WTC11 (cell line): ENCODE data around the gene GRIK5. TPM values are rescaled to one million over a fixed set of nuclear protein-coding genes. Genes with fewer than 3 reads are reported as not detected.
A peak's percentile ranks its signal among the peaks of the same experiment; 100 is the strongest.

Experiments used
- ATAC-seq: fragments of 200-7000 bp; cut with Tn5 transposase; 2 replicates; pipeline ENCODE4 v1.10.0; 2021; ENCODE audit warnings: mild to moderate bottlenecking, moderate library complexity
- CTCF ChIA-PET: fragments of 300-600 bp; sonication (Branson Sonifier 250); formaldehyde crosslinking; loops from one replicate; lab custom pipeline; 2021; ENCODE audit warnings: antibody characterized with exemption; lab: Charles Lee
- POLR2A ChIA-PET: fragments of 350-600 bp; sonication (Branson Sonifier 250); formaldehyde crosslinking; loops from one replicate; lab custom pipeline; 2021; ENCODE audit warnings: antibody characterized with exemption; lab: Charles Lee
- DNase-seq: peaks from one replicate; pipeline ENCODE4 v3.0.0; 2021; ENCODE audit warnings: low spot score
- H3K27ac Mint-ChIP-seq: 2 replicates; pipeline ENCODE4 v1.8.0; 2021; ENCODE audit warnings: mixed read lengths
- H3K27me3 Mint-ChIP-seq: 2 replicates; pipeline ENCODE4 v1.8.0; 2021; ENCODE audit warnings: low read depth, mild to moderate bottlenecking, moderate library complexity, mixed read lengths
- H3K36me3 Mint-ChIP-seq: 2 replicates; pipeline ENCODE4 v1.8.0; 2021; ENCODE audit warnings: mixed read lengths
- H3K4me1 Mint-ChIP-seq: 2 replicates; pipeline ENCODE4 v1.8.0; 2022; ENCODE audit warnings: mixed read lengths
- H3K4me3 Mint-ChIP-seq: 2 replicates; pipeline ENCODE4 v1.8.0; 2021; ENCODE audit warnings: mild to moderate bottlenecking, moderate library complexity, mixed read lengths
- H3K9me3 Mint-ChIP-seq: 2 replicates; pipeline ENCODE4 v1.8.0; 2021; ENCODE audit warnings: mixed read lengths
- CDX4 ChIP-seq: fragments of 250-450 bp; sonication (Bioruptor Pico); IDR thresholded peaks from 2 replicates; pipeline ENCODE4 v1.9.0; 2021; ENCODE audit warnings: moderate library complexity, mild to moderate bottlenecking, inconsistent platforms, borderline replicate concordance
- E2F4 ChIP-seq: sonication (generic); formaldehyde crosslinking; IDR thresholded peaks from 2 replicates; pipeline ENCODE4 v1.8.1; 2022; ENCODE audit warnings: low read depth, mild to moderate bottlenecking, moderate library complexity, missing genetic modification reagents, borderline replicate concordance
- ELF4 ChIP-seq: sonication (generic); formaldehyde crosslinking; IDR thresholded peaks from 2 replicates; pipeline ENCODE4 v1.8.1; 2022; ENCODE audit warnings: low read depth, mild to moderate bottlenecking, moderate library complexity, missing genetic modification reagents
- FOXK1 ChIP-seq: sonication (generic); formaldehyde crosslinking; IDR thresholded peaks from 2 replicates; pipeline ENCODE4 v1.8.0; 2022; ENCODE audit warnings: mild to moderate bottlenecking, moderate library complexity, missing genetic modification reagents
- GABPB1 ChIP-seq: sonication (generic); formaldehyde crosslinking; IDR thresholded peaks from 2 replicates; pipeline ENCODE4 v1.8.1; 2023; ENCODE audit warnings: mild to moderate bottlenecking, missing genetic modification reagents
- KAT7 ChIP-seq: sonication (generic); formaldehyde crosslinking; IDR thresholded peaks from 2 replicates; pipeline ENCODE4 v1.8.1; 2023; ENCODE audit warnings: missing genetic modification reagents, mild to moderate bottlenecking, borderline replicate concordance
- MXD4 ChIP-seq: fragments of 250-450 bp; sonication (Bioruptor Pico); IDR thresholded peaks from 2 replicates; pipeline ENCODE4 v1.8.0; 2021; ENCODE audit warnings: mild to moderate bottlenecking, moderate library complexity, borderline replicate concordance
- PREB ChIP-seq: sonication (generic); formaldehyde crosslinking; IDR thresholded peaks from 2 replicates; pipeline ENCODE4 v1.8.1; 2022; ENCODE audit warnings: mild to moderate bottlenecking, missing genetic modification reagents, moderate library complexity, borderline replicate concordance
- PRRX2 ChIP-seq: fragments of 250-450 bp; sonication (Bioruptor Pico); IDR thresholded peaks from 2 replicates; pipeline ENCODE4 v1.8.0; 2021; ENCODE audit warnings: mild to moderate bottlenecking
- RELA ChIP-seq: sonication (generic); formaldehyde crosslinking; IDR thresholded peaks from 2 replicates; pipeline ENCODE4 v1.8.1; 2022; ENCODE audit warnings: missing genetic modification reagents, mild to moderate bottlenecking, borderline replicate concordance
- ZBTB21 ChIP-seq: sonication (generic); formaldehyde crosslinking; IDR thresholded peaks from 2 replicates; pipeline ENCODE4 v1.8.1; 2023; ENCODE audit warnings: mild to moderate bottlenecking, missing genetic modification reagents, borderline replicate concordance
- ZNF138 ChIP-seq: sonication (generic); formaldehyde crosslinking; conservative IDR thresholded peaks from 2 replicates; pipeline ENCODE4 v1.8.1; 2022; ENCODE audit warnings: mild to moderate bottlenecking, moderate library complexity, missing genetic modification reagents
- ZNF396 ChIP-seq: fragments of 250-450 bp; sonication (Bioruptor Pico); IDR thresholded peaks from 2 replicates; pipeline ENCODE4 v1.8.0; 2021; ENCODE audit warnings: mild to moderate bottlenecking, moderate library complexity, borderline replicate concordance
- ZNF532 ChIP-seq: fragments of 250-450 bp; sonication (Bioruptor Pico); IDR thresholded peaks from 2 replicates; pipeline ENCODE4 v1.9.0; 2021; ENCODE audit warnings: mild to moderate bottlenecking, borderline replicate concordance
- ZNF671 ChIP-seq: fragments of 250-450 bp; sonication (Bioruptor Pico); IDR thresholded peaks from 2 replicates; pipeline ENCODE4 v1.8.0; 2021; ENCODE audit warnings: mild to moderate bottlenecking
- ZSCAN18 ChIP-seq: fragments of 250-450 bp; sonication (Bioruptor Pico); IDR thresholded peaks from 2 replicates; pipeline ENCODE4 v2.1.2; 2022; ENCODE audit warnings: mild to moderate bottlenecking, moderate library complexity
- total RNA-seq: library from RNA; stranded (reverse); gene quantifications from 3 replicates; pipeline ENCODE4 v1.2.3, GENCODE V29; 2021
- TF ChIP-seq, protein P1 (sequence below): sonication (generic); formaldehyde crosslinking; IDR thresholded peaks from 2 replicates; pipeline ENCODE4 v1.8.0; 2023; ENCODE audit warnings: mild to moderate bottlenecking, missing genetic modification reagents

Gene GRIK5
- total RNA-seq, 1 experiment from 2014 or later, result 52.3 TPM

GRCh38 chr19:42093505-42093904 lies 23.5 kb upstream of the GRIK5 start:
- Mint-ChIP-seq H3K4me1 (peaks cover 25% of the 10 kb centered on the region), H3K4me3 (no peak overlapping the region), H3K36me3 (no peaks in the 10 kb centered on the region), H3K27ac (no peak overlapping the region), H3K27me3 (peaks cover 20% of the 10 kb centered on the region), H3K9me3 (no peaks in the 10 kb centered on the region)
- DNase-seq, result no peak
- ChIA-PET POLR2A (no interaction called here), CTCF (interaction anchor here (0.8 to 2.0 kb wide), 4 partner anchors 11 to 347 kb away, joined by 3 to 8 read pairs (median 4); no protein-coding TSS in a partner anchor)
- ATAC-seq, result no peak
- no peak for TF ChIP-seq CDX4 (CRISPR knock-in tag)
- no peak for TF ChIP-seq ZNF138 (CRISPR knock-in tag)
- no peak for TF ChIP-seq KAT7 (CRISPR knock-in tag)
- TF ChIP-seq GABPB1 (CRISPR knock-in tag), result no peak
- no peak for TF ChIP-seq ZBTB21 (CRISPR knock-in tag)
- TF ChIP-seq RELA (CRISPR knock-in tag), result no peak

- ATAC-seq, result peak; percentile 40
- TF ChIP-seq PRRX2 (CRISPR knock-in tag) (no peak), E2F4 (CRISPR knock-in tag) (no peak), ZNF671 (CRISPR knock-in tag) (no peak), ZSCAN18 (CRISPR knock-in tag) (no peak), PREB (CRISPR knock-in tag) (no peak), ZNF396 (no peak)
- Mint-ChIP-seq H3K4me3 (no peak overlapping the region), H3K27me3 (peaks cover 20% of the 10 kb centered on the region), H3K9me3 (no peaks in the 10 kb centered on the region), H3K27ac (no peak overlapping the region), H3K36me3 (no peaks in the 10 kb centered on the region), H3K4me1 (peaks cover 31% of the 10 kb centered on the region)
- ChIA-PET CTCF (interaction anchor here (0.6 to 1.3 kb wide), 9 partner anchors 11 to 134 kb away, joined by 3 to 7 read pairs (median 3); no protein-coding TSS in a partner anchor), POLR2A (interaction anchor here (0.6 kb wide), 1 partner anchor 96 kb away, joined by 3 read pairs; no protein-coding TSS in a partner anchor)
- peak; percentile 69 for DNase-seq
Observed at GRCh38 chr19:42092350-42092749, 22.3 kb upstream of the GRIK5 start.

- no peak for DNase-seq
- Mint-ChIP-seq H3K4me1 (peaks cover 34% of the 10 kb centered on the region), H3K9me3 (no peaks in the 10 kb centered on the region), H3K36me3 (no peaks in the 10 kb centered on the region), H3K27me3 (peaks cover 18% of the 10 kb centered on the region), H3K27ac (no peak overlapping the region), H3K4me3 (no peak overlapping the region)
- TF ChIP-seq ZNF532 (CRISPR knock-in tag) (no peak), GABPB1 (CRISPR knock-in tag) (no peak), MXD4 (CRISPR knock-in tag) (no peak), FOXK1 (CRISPR knock-in tag) (no peak), ELF4 (CRISPR knock-in tag) (no peak), PRRX2 (CRISPR knock-in tag) (no peak)
- TF ChIP-seq, protein P1, sequence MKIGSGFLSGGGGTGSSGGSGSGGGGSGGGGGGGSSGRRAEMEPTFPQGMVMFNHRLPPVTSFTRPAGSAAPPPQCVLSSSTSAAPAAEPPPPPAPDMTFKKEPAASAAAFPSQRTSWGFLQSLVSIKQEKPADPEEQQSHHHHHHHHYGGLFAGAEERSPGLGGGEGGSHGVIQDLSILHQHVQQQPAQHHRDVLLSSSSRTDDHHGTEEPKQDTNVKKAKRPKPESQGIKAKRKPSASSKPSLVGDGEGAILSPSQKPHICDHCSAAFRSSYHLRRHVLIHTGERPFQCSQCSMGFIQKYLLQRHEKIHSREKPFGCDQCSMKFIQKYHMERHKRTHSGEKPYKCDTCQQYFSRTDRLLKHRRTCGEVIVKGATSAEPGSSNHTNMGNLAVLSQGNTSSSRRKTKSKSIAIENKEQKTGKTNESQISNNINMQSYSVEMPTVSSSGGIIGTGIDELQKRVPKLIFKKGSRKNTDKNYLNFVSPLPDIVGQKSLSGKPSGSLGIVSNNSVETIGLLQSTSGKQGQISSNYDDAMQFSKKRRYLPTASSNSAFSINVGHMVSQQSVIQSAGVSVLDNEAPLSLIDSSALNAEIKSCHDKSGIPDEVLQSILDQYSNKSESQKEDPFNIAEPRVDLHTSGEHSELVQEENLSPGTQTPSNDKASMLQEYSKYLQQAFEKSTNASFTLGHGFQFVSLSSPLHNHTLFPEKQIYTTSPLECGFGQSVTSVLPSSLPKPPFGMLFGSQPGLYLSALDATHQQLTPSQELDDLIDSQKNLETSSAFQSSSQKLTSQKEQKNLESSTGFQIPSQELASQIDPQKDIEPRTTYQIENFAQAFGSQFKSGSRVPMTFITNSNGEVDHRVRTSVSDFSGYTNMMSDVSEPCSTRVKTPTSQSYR, result no peak
- no peak for ATAC-seq
- CTCF ChIA-PET, result interaction anchor here (0.6 to 1.3 kb wide), 9 partner anchors 10 to 133 kb away, joined by 3 to 7 read pairs (median 3); no protein-coding TSS in a partner anchor
- POLR2A ChIA-PET, result interaction anchor here (0.6 kb wide), 1 partner anchor 96 kb away, joined by 3 read pairs; no protein-coding TSS in a partner anchor
Observed at GRCh38 chr19:42091742-42092141, 21.7 kb upstream of the GRIK5 start.
